GM21786 (cell line): ENCODE data around the gene NTHL1.

Source experiments
- ATAC-seq: cut with Tn5 transposase; IDR thresholded peaks from one replicate; pipeline ENCODE4 v1.9.1; 2021; ENCODE audit not compliant: unreplicated experiment

NTHL1 gene

GRCh38 chr16:2047330-2048115 lies at the start of gene NTHL1, which contains the start of gene TSC2:
Gene NTHL1 (minus strand): TSS chr16:2047834. CDS start chr16:2047823, 11 bp downstream.
Gene TSC2 (plus strand): TSS chr16:2047985. CDS start chr16:2048616, 631 bp downstream.
- ATAC-seq = peak; percentile 89

- ATAC-seq = no peak
Observed at GRCh38 chr16:2096853-2097595, 49.4 kb upstream of the NTHL1 start.

- no peak for ATAC-seq
Observed at GRCh38 chr16:2095918-2096582, 48.4 kb upstream of the NTHL1 start.

- ATAC-seq = no peak
Observed at GRCh38 chr16:2095315-2095853, 47.8 kb upstream of the NTHL1 start.

- ATAC-seq = no peak
Observed at GRCh38 chr16:2093793-2094192, 46.2 kb upstream of the NTHL1 start.

GRCh38 chr16:2092866-2093265 lies 45.2 kb upstream of the NTHL1 start:
- no peak for ATAC-seq

GRCh38 chr16:2092256-2092620 lies 44.6 kb upstream of the NTHL1 start:
- no peak for ATAC-seq

- no peak for ATAC-seq
Observed at GRCh38 chr16:2091547-2092255, 44.1 kb upstream of the NTHL1 start.

- ATAC-seq = no peak
Observed at GRCh38 chr16:2090777-2091546, 43.3 kb upstream of the NTHL1 start.

GRCh38 chr16:2090481-2090776 lies 42.8 kb upstream of the NTHL1 start:
- no peak for ATAC-seq

- no peak for ATAC-seq
Observed at GRCh38 chr16:2089706-2090480, 42.3 kb upstream of the NTHL1 start.

- no peak for ATAC-seq
Observed at GRCh38 chr16:2088759-2089358, 41.2 kb upstream of the NTHL1 start.

GRCh38 chr16:2087748-2088631 lies 40.4 kb upstream of the NTHL1 start:
- ATAC-seq = no peak

GRCh38 chr16:2086812-2087747 lies 39.4 kb upstream of the NTHL1 start:
- no peak for ATAC-seq

GRCh38 chr16:2086106-2086742 lies 38.6 kb upstream of the NTHL1 start:
- ATAC-seq = no peak

GRCh38 chr16:2085669-2086068 lies 38.0 kb upstream of the NTHL1 start:
- no peak for ATAC-seq
